DOHH2 (cell line): Measurements from ENCODE around the gene NABP1.

Experiments
- H3F3A ChIP-seq: fragments of 200-600 bp; sonication (generic), shearing (Covaris generic); 2 replicates; pipeline ENCODE4 v1.6.0; 2016; ENCODE audit warnings: antibody characterized with exemption, mild to moderate bottlenecking; ENCODE audit not compliant: control insufficient read depth, insufficient read depth
- H3K27ac ChIP-seq: fragments of 200-600 bp; sonication (generic); 2 replicates; pipeline ENCODE4 v1.5.1; 2014; ENCODE audit warnings: low read depth, mild to moderate bottlenecking, low read length, moderate library complexity
- H3K27me3 ChIP-seq: fragments of 200-600 bp; sonication (generic); 2 replicates; pipeline ENCODE4 v1.6.1; 2014; ENCODE audit warnings: mild to moderate bottlenecking, low read length, mixed read lengths; ENCODE audit not compliant: control insufficient read depth
- H3K36me3 ChIP-seq: fragments of 200-600 bp; sonication (generic); 2 replicates; pipeline ENCODE4 v1.6.1; 2014; ENCODE audit warnings: mild to moderate bottlenecking, low read length, moderate library complexity, mixed read lengths; ENCODE audit not compliant: control insufficient read depth
- H3K4me1 ChIP-seq: fragments of 200-600 bp; sonication (generic); 2 replicates; pipeline ENCODE4 v1.6.1; 2014; ENCODE audit warnings: mild to moderate bottlenecking, low read length, mixed read lengths; ENCODE audit not compliant: control insufficient read depth
- H3K4me2 ChIP-seq: fragments of 200-600 bp; sonication (generic); 2 replicates; pipeline ENCODE4 v1.6.0; 2014; ENCODE audit warnings: mild to moderate bottlenecking, low read length, moderate library complexity
- H3K4me3 ChIP-seq: fragments of 200-600 bp; sonication (generic); 2 replicates; pipeline ENCODE4 v1.5.1; 2014; ENCODE audit warnings: mild to moderate bottlenecking, low read length, mixed read lengths
- H3K79me2 ChIP-seq: fragments of 200-600 bp; sonication (generic); 2 replicates; pipeline ENCODE4 v1.6.1; 2014; ENCODE audit warnings: mild to moderate bottlenecking, low read length, mixed read lengths; ENCODE audit not compliant: control insufficient read depth
- H3K9me2 ChIP-seq: fragments of 200-600 bp; sonication (generic); replicated peaks from 2 replicates; pipeline ENCODE4 v1.6.1; 2014; ENCODE audit warnings: mild to moderate bottlenecking, low read length, mixed read lengths; ENCODE audit not compliant: control insufficient read depth
- H3K9me3 ChIP-seq: fragments of 200-600 bp; sonication (generic); 2 replicates; pipeline ENCODE4 v1.6.1; 2014; ENCODE audit warnings: antibody characterized with exemption, low read length, mixed read lengths; ENCODE audit not compliant: control insufficient read depth, insufficient read depth
- H4K20me1 ChIP-seq: fragments of 200-600 bp; sonication (generic); 2 replicates; pipeline ENCODE4 v1.6.0; 2014; ENCODE audit warnings: low read depth, mild to moderate bottlenecking, antibody characterized with exemption, low read length, moderate library complexity; ENCODE audit not compliant: control insufficient read depth, insufficient read depth
- EZH2phosphoT487 ChIP-seq: fragments of 200-600 bp; sonication (generic); IDR thresholded peaks from 2 replicates; pipeline ENCODE4 v1.6.1; 2017; ENCODE audit warnings: borderline replicate concordance, mild to moderate bottlenecking, antibody characterized with exemption, low read length, moderate library complexity, mixed read lengths
- TF ChIP-seq, protein P1 (sequence below): fragments of 200-600 bp; sonication (generic); IDR thresholded peaks from one replicate; pipeline ENCODE4 v1.5.1; 2014; ENCODE audit warnings: antibody characterized with exemption, mild to moderate bottlenecking, low read depth, low read length; ENCODE audit not compliant: poor library complexity, severe bottlenecking

The NABP1 gene

DNA sequence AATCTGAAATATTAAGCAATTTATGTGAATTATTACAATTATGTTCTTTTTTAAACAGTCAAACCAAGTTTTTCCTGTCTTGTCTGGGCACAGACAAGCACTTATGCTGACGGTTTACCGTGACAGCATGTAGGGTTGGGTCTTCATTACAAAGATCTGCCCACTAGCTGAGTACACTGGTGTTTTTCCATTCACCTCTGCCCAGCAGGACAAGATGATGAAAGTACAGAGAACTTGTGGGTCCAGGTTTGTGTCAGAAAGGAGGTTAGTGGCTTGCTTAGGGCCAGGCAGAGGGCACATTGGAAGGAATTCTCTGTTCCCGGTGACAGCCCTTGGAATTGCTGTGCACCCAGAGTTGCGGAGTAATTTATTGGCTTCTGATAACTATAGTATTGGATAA, 14.0 kb downstream of the NABP1 start:
- TF ChIP-seq, protein P1, sequence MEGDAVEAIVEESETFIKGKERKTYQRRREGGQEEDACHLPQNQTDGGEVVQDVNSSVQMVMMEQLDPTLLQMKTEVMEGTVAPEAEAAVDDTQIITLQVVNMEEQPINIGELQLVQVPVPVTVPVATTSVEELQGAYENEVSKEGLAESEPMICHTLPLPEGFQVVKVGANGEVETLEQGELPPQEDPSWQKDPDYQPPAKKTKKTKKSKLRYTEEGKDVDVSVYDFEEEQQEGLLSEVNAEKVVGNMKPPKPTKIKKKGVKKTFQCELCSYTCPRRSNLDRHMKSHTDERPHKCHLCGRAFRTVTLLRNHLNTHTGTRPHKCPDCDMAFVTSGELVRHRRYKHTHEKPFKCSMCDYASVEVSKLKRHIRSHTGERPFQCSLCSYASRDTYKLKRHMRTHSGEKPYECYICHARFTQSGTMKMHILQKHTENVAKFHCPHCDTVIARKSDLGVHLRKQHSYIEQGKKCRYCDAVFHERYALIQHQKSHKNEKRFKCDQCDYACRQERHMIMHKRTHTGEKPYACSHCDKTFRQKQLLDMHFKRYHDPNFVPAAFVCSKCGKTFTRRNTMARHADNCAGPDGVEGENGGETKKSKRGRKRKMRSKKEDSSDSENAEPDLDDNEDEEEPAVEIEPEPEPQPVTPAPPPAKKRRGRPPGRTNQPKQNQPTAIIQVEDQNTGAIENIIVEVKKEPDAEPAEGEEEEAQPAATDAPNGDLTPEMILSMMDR = no peak
- no peak for TF ChIP-seq EZH2phosphoT487
- Histone ChIP-seq H4K20me1 (no peaks in the 10 kb centered on the region), H3F3A (peaks cover 20% of the 10 kb centered on the region), H3K9me3 (no peaks in the 10 kb centered on the region), H3K4me3 (no peak overlapping the region), H3K79me2 (no peaks in the 10 kb centered on the region), H3K36me3 (peaks cover 17% of the 10 kb centered on the region), H3K9me2 (no peaks in the 10 kb centered on the region), H3K4me2 (no peak overlapping the region), H3K4me1 (peaks cover 6% of the 10 kb centered on the region), H3K27ac (no peak overlapping the region), H3K27me3 (peaks cover 5% of the 10 kb centered on the region; the same call in 1 of the 2 replicates)

DNA sequence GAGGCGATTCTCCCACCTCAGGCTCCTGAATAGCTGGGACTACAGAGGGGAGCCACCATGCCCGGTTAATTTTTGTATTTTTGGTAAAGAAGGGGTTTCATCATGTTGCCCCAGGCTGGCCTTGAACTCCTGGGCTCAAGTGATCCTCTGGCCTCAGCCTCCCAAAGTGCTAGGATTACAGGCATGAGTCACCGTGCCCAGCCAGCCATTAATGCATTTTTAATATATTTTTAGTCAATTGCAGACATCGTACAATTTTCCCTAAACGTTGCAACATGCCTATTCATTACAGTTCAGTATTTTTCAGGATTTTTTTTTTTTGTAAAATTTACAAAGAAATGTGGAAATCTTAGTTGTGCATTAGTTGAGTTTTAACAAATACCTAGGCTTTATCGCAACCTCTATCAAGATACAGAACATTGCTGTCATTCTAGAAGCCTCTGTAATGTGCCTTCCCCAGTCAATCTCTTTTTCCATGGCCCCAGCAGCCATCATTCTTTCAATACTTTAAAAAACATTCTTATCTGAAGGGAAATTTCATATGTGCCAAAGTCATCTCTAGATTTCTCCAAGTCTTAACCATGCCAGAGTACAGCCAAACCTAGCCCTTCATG, 14.7 kb downstream of the NABP1 start:
- Histone ChIP-seq H4K20me1 (no peaks in the 10 kb centered on the region), H3K4me2 (no peak overlapping the region), H3K27me3 (peaks cover 5% of the 10 kb centered on the region; the same call in 1 of the 2 replicates), H3K36me3 (peaks cover 10% of the 10 kb centered on the region), H3F3A (peaks cover 14% of the 10 kb centered on the region), H3K4me1 (peaks cover 6% of the 10 kb centered on the region), H3K79me2 (no peaks in the 10 kb centered on the region), H3K4me3 (no peak overlapping the region), H3K9me3 (no peaks in the 10 kb centered on the region), H3K27ac (no peak overlapping the region), H3K9me2 (no peaks in the 10 kb centered on the region)
- no peak for TF ChIP-seq EZH2phosphoT487
- TF ChIP-seq, protein P1 = no peak

DNA sequence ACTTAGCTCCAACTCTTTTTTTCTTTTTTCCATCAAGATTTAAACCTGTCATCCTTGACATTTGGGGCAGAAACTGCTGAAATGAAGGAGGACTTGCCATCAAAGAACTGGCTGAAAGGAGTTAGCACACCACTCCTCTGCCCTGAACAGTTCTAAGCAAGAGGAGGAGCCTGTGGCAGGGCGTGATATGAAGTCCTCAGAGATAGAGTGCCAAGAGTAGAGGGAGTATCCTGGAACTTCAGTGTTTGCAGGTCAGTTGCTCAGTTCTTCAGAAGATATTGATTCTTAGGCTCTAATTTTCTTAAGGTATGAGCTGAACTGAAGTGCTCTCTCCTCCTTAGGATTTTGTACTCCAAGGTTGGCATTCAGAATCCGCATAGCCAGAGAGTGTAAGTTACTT, 15.2 kb downstream of the NABP1 start:
- H3K4me3 ChIP-seq = no peak overlapping the region
- no peak overlapping the region for H3K27ac ChIP-seq
- H3K36me3 ChIP-seq = peaks cover 5% of the 10 kb centered on the region
- no peaks in the 10 kb centered on the region for H3K9me2 ChIP-seq
- H3K4me1 ChIP-seq = peaks cover 6% of the 10 kb centered on the region
- H3K79me2 ChIP-seq = no peaks in the 10 kb centered on the region
- no peaks in the 10 kb centered on the region for H4K20me1 ChIP-seq
- H3K27me3 ChIP-seq = peaks cover 5% of the 10 kb centered on the region; the same call in 1 of the 2 replicates
- TF ChIP-seq, protein P1 = no peak
- TF ChIP-seq EZH2phosphoT487 = no peak
- peaks cover 14% of the 10 kb centered on the region for H3F3A ChIP-seq
- no peaks in the 10 kb centered on the region for H3K9me3 ChIP-seq
- H3K4me2 ChIP-seq = no peak overlapping the region
